ENCODE data around the gene MCM6.

DNA sequence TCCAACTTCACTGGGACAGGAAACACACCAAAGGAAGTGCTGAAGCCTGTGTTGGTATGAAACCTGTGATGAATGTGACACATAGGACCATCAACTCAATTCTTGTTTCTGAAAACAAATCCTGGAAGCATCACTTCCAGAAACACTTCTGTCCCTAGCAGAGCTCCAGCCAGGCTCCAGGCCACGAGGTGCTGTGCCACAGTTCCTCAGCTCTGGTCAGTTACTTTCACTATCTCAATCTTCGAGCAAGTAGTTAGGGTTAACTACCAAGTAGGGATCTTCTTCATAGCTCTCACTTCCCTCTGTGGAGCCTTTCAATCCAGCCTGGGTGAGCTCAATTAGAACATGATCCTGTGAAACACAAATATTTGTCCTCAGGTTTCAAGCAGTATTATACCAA is 35.6 kb downstream of the MCM6 start:
- TF ChIP-seq LEF1 (IDR thresholded peaks at IDR 0.05; ENCODE audit: borderline replicate concordance) (no peak), FOXA1 (IDR thresholded peaks at IDR 0.05) (no peak), SP1 (IDR thresholded peaks at IDR 0.05) (no peak), BHLHE40 (IDR thresholded peaks at IDR 0.05; ENCODE audit: borderline replicate concordance) (no peak), ELF4 (IDR thresholded peaks at IDR 0.05) (no peak), TARDBP (IDR thresholded peaks at IDR 0.05) (no peak), NFRKB (IDR thresholded peaks at IDR 0.05) (no peak), SUZ12 (IDR thresholded peaks at IDR 0.05) (no peak), ZNF384 (IDR thresholded peaks at IDR 0.05) (no peak), FOXM1 (IDR thresholded peaks at IDR 0.05; ENCODE audit: borderline replicate concordance) (no peak), HDGF (IDR thresholded peaks at IDR 0.05; ENCODE audit: borderline replicate concordance) (no peak)
- TF ChIP-seq, protein P1, sequence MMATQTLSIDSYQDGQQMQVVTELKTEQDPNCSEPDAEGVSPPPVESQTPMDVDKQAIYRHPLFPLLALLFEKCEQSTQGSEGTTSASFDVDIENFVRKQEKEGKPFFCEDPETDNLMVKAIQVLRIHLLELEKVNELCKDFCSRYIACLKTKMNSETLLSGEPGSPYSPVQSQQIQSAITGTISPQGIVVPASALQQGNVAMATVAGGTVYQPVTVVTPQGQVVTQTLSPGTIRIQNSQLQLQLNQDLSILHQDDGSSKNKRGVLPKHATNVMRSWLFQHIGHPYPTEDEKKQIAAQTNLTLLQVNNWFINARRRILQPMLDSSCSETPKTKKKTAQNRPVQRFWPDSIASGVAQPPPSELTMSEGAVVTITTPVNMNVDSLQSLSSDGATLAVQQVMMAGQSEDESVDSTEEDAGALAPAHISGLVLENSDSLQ (IDR thresholded peaks at IDR 0.05): no peak

Measured in HEK293T (cell line).